GM10266 (cell line): Measurements from ENCODE around the gene COL13A1.

Experiments used
- DNase-seq: peaks from one replicate; pipeline ENCODE4 v3.0.0; 2012; ENCODE audit errors: extremely low spot score
- TF ChIP-seq, protein P1 (sequence below): IDR thresholded peaks from 2 replicates; pipeline ENCODE4 v1.5.1; 2012; ENCODE audit warnings: mild to moderate bottlenecking, low read depth; ENCODE audit not compliant: control insufficient read depth, insufficient read depth; ENCODE audit errors: missing control alignments

The COL13A1 gene

DNA sequence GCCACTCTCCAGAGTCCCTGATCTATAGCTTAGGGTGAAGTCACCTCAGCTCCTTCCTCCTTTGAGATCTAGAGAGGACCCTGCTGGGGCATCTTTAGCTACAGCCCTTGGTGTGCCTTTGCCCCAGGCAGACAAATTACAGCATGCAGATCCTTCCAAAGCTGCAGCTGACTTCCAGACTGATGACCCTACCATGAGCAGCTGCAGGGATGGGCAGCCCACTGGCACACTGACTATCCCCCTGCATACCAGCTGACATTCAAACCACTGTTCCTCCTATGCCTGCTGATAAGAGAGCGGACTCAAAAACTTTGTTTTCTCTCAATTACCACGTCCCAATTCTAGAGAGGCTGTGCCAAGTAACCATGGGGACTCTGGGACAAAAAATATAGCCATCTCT, 70.6 kb downstream of the COL13A1 start:
- TF ChIP-seq, protein P1, sequence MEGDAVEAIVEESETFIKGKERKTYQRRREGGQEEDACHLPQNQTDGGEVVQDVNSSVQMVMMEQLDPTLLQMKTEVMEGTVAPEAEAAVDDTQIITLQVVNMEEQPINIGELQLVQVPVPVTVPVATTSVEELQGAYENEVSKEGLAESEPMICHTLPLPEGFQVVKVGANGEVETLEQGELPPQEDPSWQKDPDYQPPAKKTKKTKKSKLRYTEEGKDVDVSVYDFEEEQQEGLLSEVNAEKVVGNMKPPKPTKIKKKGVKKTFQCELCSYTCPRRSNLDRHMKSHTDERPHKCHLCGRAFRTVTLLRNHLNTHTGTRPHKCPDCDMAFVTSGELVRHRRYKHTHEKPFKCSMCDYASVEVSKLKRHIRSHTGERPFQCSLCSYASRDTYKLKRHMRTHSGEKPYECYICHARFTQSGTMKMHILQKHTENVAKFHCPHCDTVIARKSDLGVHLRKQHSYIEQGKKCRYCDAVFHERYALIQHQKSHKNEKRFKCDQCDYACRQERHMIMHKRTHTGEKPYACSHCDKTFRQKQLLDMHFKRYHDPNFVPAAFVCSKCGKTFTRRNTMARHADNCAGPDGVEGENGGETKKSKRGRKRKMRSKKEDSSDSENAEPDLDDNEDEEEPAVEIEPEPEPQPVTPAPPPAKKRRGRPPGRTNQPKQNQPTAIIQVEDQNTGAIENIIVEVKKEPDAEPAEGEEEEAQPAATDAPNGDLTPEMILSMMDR, result no peak

DNA sequence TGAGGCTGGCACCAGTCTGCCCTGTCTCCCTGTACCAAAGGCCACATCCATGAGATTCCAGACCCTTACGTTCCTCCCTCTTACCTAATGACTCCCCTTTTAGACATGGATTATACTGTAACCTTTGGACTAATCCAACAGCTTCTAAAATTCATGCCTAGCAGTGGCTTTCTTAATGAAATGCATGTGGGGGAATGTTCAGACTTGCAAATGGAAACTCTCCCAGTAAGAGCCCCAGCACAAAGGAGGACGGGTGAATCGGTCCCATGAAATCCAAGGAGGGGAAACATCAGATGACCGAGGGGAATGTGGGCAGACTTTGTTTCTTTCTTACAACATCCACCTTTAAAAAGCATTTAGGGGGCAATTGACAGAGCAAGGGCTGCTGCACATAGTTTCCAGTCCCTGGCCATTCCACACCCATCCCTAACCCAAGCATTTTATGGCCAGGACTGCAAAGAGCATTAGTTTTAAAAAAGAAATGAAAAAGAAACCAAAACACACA, 71.5 kb downstream of the COL13A1 start:
- DNase-seq, result no peak
- TF ChIP-seq, protein P1, result no peak

More for the DNA sequence above, 70.6 kb downstream of the COL13A1 start:
- DNase-seq, result no peak

DNA sequence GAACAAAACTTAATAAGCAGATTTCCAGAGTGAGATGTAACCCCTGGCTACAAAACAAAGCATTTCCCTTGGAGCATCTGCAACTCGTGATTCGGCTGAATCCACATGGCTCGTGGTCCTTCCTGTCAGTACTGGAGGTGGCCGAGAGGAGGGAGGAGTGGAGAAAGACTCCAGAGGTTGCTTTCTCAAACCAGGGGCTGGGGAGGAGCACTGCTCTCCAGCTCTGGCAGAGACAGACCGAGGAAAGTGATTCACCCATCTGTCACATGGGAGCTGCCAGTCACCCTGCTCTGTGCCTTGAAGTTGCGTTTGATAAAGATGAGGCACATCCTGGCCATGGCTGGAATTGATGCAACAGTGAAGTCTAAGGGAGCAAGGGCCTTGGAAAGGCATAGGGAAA, 72.7 kb downstream of the COL13A1 start:
- TF ChIP-seq, protein P1, result no peak
- no peak for DNase-seq

DNA sequence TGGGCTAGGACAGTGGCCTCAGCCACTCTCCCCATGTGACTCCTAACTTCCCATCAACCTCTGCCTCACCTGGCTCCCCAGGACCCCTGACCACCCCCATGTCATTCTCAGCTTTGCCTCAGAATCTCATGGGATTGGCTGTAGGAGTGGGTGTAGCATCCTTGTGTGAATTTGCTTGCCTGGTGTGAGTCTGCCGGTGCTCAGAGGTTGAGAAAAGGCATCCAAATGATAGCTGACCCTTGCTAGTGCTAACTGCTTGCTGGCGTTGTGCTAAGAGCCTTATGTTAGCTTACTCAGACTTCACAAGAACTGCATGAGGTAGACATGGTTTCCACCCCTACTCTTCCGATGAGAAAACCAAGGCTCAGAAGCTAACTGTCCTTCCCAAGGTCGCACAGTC, 74.2 kb downstream of the COL13A1 start:
- TF ChIP-seq, protein P1, result no peak
- no peak for DNase-seq

DNA sequence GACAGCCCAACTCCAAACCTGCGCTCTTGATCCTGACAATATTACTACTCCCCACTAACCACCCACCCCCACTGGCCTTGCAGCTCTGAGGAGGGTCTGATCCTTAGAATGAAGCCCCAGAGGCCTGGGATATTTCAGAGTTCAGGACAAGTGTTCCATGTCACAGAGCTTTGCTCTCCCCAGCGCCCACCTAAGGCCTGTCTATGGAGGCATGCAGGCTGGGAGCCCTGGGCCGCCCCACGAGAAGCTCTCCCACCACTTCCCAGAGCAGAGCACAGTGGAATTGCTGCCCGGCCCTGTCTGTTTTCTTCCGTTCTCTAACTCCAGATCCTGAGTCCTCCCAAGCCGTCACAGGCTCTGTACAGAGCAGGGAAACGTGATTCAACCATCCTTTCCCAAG, 74.6 kb downstream of the COL13A1 start:
- DNase-seq, result no peak
- TF ChIP-seq, protein P1, result no peak

DNA sequence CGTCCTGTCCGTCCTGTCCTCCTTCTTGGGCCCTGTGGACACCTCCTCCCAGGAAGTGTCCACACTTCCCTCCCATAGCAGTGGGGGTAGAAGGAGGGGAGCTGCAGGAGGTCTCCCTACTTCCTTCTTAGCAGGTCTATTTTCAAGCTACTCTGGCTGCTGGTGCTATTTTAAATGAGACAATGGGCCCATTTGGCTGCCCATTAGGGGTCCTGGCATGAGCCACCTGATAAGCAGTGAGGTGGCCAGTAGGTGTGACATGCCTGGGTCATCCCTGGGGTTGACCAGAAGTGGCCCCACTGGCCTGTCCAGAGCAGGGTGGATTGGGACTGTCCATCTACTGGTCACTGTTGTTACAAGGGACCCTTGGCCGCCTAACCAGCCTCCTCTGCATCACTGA, 75.2 kb downstream of the COL13A1 start:
- TF ChIP-seq, protein P1, result no peak
- no peak for DNase-seq

DNA sequence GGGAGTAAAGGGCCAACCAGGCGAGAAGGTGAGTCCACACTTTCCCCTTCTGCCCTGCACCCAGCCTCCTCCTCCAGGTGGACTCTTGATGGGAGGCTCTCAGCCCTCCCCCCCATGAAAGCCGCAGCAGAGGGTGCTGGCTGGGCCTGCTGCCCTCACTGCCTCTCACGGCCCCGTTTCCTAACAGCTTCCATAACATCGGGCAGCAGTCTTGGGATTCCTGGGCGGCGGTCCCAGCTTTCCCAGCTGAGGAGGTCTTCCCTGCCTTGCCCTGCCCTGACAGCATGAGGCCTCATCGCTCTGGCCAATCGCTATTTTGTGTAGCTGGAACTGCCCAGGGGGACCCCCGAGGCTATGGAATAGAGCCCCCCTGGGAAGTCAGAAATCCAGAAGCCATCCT, 76.3 kb downstream of the COL13A1 start:
- no peak for DNase-seq
- TF ChIP-seq, protein P1, result no peak
